H1 (cell line): ENCODE data around the gene GCNT1. TPM values are rescaled to one million over a fixed set of nuclear protein-coding genes. Genes with fewer than 3 reads are reported as not detected.

ENCODE experiments used
- CTCF ChIA-PET: fragments of 300-600 bp; sonication (Branson Sonifier 250); formaldehyde crosslinking; loops from one replicate; lab custom pipeline; 2021; ENCODE audit not compliant: partially characterized antibody; lab: Charles Lee
- POLR2A ChIA-PET: fragments of 300-600 bp; sonication (Branson Sonifier 250); formaldehyde crosslinking; loops from one replicate; lab custom pipeline; 2021; ENCODE audit warnings: inconsistent platforms; ENCODE audit not compliant: partially characterized antibody; lab: Charles Lee
- DNase-seq, 2 experiments: peaks; one replicate each; pipeline versions ENCODE4 v3.0.0 to v3.0.0-alpha.2; 2010 to 2022; ENCODE audit warnings: low spot score in 2 of 2, low read depth in 1 of 2, mixed read lengths in 1 of 2
- FAIRE-seq: peaks from 2 replicates; lab custom pipeline; 2011; peaks lifted over from hg19 to GRCh38; lab: Jason Lieb, UNC
- H2AFZ ChIP-seq: 2 replicates; pipeline ENCODE4 v1.8.1; 2012; ENCODE audit warnings: low read length, inconsistent platforms
- H2AK5ac ChIP-seq: 2 replicates; pipeline ENCODE4 v1.6.1; 2013; ENCODE audit warnings: low read depth, low read length
- H2BK120ac ChIP-seq: replicated peaks from 2 replicates; pipeline ENCODE3; 2013; ENCODE audit warnings: low read depth, low read length, inconsistent platforms
- H2BK12ac ChIP-seq: 2 replicates; pipeline ENCODE4 v1.6.1; 2013; ENCODE audit warnings: low read depth, low read length
- H2BK15ac ChIP-seq: 2 replicates; pipeline ENCODE4 v1.6.1; 2013; ENCODE audit warnings: low read length
- H2BK20ac ChIP-seq: 2 replicates; pipeline ENCODE4 v1.6.1; 2013; ENCODE audit warnings: low read length
- H2BK5ac ChIP-seq: 2 replicates; pipeline ENCODE4 v1.6.1; 2013; ENCODE audit warnings: low read depth, low read length
- H3K14ac ChIP-seq: 2 replicates; pipeline ENCODE4 v1.6.1; 2013; ENCODE audit warnings: inconsistent platforms; ENCODE audit not compliant: insufficient read length
- H3K18ac ChIP-seq: 2 replicates; pipeline ENCODE4 v1.6.1; 2013; ENCODE audit warnings: low read length; ENCODE audit errors: extremely low read depth
- H3K23ac ChIP-seq: 2 replicates; pipeline ENCODE4 v1.6.1; 2013; ENCODE audit warnings: inconsistent platforms; ENCODE audit not compliant: insufficient read length
- H3K23me2 ChIP-seq: 2 replicates; pipeline ENCODE4 v1.6.1; 2013; ENCODE audit warnings: low read depth, low read length
- H3K27ac ChIP-seq: 2 replicates; pipeline ENCODE4 v1.6.1; 2011; ENCODE audit warnings: low read depth, low read length, inconsistent platforms
- H3K27me3 ChIP-seq, 4 experiments: replicated peaks in 1 of 4; 1 replicate in 1 of 4; 2 replicates in 3 of 4; pipeline versions ENCODE4 v1.6.1 to v1.8.1; 2011 to 2013; ENCODE audit warnings: low read length in 3 of 4, mild to moderate bottlenecking in 3 of 4, inconsistent platforms in 2 of 4, mixed read lengths in 2 of 4, moderate library complexity in 1 of 4; ENCODE audit not compliant: control insufficient read depth in 3 of 4, insufficient read depth in 3 of 4; ENCODE audit errors: extremely low read depth in 1 of 4
- H3K36me3 ChIP-seq, 4 experiments: 2 replicates each; pipeline versions ENCODE4 v1.6.1 to v1.8.1; 2011 to 2013; ENCODE audit warnings: mild to moderate bottlenecking in 4 of 4, low read length in 3 of 4, moderate library complexity in 2 of 4, control low read depth in 1 of 4, inconsistent platforms in 1 of 4; ENCODE audit not compliant: insufficient read depth in 4 of 4, control insufficient read depth in 2 of 4
- H3K4ac ChIP-seq: replicated peaks from 2 replicates; pipeline ENCODE3; 2013; ENCODE audit warnings: low read length, low read depth, mixed read lengths, inconsistent platforms; ENCODE audit not compliant: insufficient read length
- H3K4me1 ChIP-seq, 4 experiments: replicated peaks in 1 of 4; 1 replicate in 1 of 4; 2 replicates in 3 of 4; pipeline versions ENCODE4 v1.6.1 to v1.8.1; 2011 to 2013; ENCODE audit warnings: low read length in 3 of 4, inconsistent platforms in 2 of 4, mixed read lengths in 1 of 4; ENCODE audit not compliant: insufficient read depth in 4 of 4, control insufficient read depth in 3 of 4
- H3K4me2 ChIP-seq, 2 experiments: 2 replicates each; pipeline versions ENCODE4 v1.6.1 to v1.8.1; 2011 to 2013; ENCODE audit warnings: low read depth in 2 of 2, low read length in 2 of 2, control low read depth in 1 of 2, inconsistent platforms in 1 of 2, mild to moderate bottlenecking in 1 of 2; ENCODE audit not compliant: insufficient read depth in 1 of 2
- H3K4me3 ChIP-seq, 4 experiments: fragments of 200-600, 300-600 bp in 1 of 4; sonication (generic), shearing (Covaris generic), sonication (Bioruptor Twin) in 1 of 4; 2 replicates each; pipeline versions ENCODE4 v1.5.1 to v1.8.1; 2011 to 2016; ENCODE audit warnings: low read length in 4 of 4, low read depth in 3 of 4, control low read depth in 2 of 4, inconsistent platforms in 2 of 4, mild to moderate bottlenecking in 2 of 4, mixed read lengths in 1 of 4, moderate library complexity in 1 of 4; ENCODE audit not compliant: insufficient read depth in 2 of 4; ENCODE audit errors: extremely low read depth in 1 of 4
- H3K56ac ChIP-seq: replicated peaks from 2 replicates; pipeline ENCODE3; 2013; ENCODE audit warnings: low read depth, mild to moderate bottlenecking, mixed read lengths, low read length, inconsistent platforms; ENCODE audit not compliant: insufficient read length
- H3K79me1 ChIP-seq: 2 replicates; pipeline ENCODE4 v1.6.1; 2013; ENCODE audit warnings: low read depth, low read length, control low read depth
- H3K79me2 ChIP-seq, 2 experiments: 2 replicates each; pipeline versions ENCODE4 v1.6.1 to v1.8.1; 2012 to 2013; ENCODE audit warnings: low read length in 2 of 2, mild to moderate bottlenecking in 2 of 2, inconsistent platforms in 1 of 2; ENCODE audit not compliant: insufficient read depth in 2 of 2, control insufficient read depth in 1 of 2
- H3K9ac ChIP-seq, 4 experiments: replicated peaks in 1 of 4; 1 replicate in 1 of 4; 2 replicates in 3 of 4; pipeline versions ENCODE4 v1.6.1 to v1.8.1; 2011 to 2013; ENCODE audit warnings: low read depth in 3 of 4, low read length in 3 of 4, control low read depth in 2 of 4, mild to moderate bottlenecking in 2 of 4, moderate library complexity in 2 of 4, inconsistent platforms in 1 of 4; ENCODE audit errors: extremely low read depth in 1 of 4
- H3K9me3 ChIP-seq, 2 experiments: 2 replicates each; pipeline versions ENCODE4 v1.6.1 to v1.8.1; 2012 to 2013; ENCODE audit warnings: mild to moderate bottlenecking in 2 of 2, moderate library complexity in 2 of 2, control low read depth in 1 of 2, inconsistent platforms in 1 of 2, low read depth in 1 of 2, low read length in 1 of 2, mixed read lengths in 1 of 2; ENCODE audit not compliant: insufficient read depth in 2 of 2
- H4K20me1 ChIP-seq, 2 experiments: replicated peaks in 1 of 2; 2 replicates each; pipeline versions ENCODE3 to v1.8.1; 2011 to 2013; ENCODE audit warnings: inconsistent platforms in 2 of 2, low read length in 2 of 2, mild to moderate bottlenecking in 1 of 2; ENCODE audit not compliant: insufficient read depth in 2 of 2, control insufficient read depth in 1 of 2
- H4K5ac ChIP-seq: 2 replicates; pipeline ENCODE4 v1.6.1; 2013; ENCODE audit warnings: low read length, low read depth, mixed read lengths, inconsistent platforms; ENCODE audit not compliant: insufficient read length
- H4K8ac ChIP-seq: 2 replicates; pipeline ENCODE4 v1.8.0; 2013; ENCODE audit warnings: mild to moderate bottlenecking, moderate library complexity, low read length, inconsistent platforms; ENCODE audit not compliant: insufficient read depth; ENCODE audit errors: extremely low read depth
- H4K91ac ChIP-seq: replicated peaks from 2 replicates; pipeline ENCODE3; 2013; ENCODE audit warnings: low read length, mixed read lengths, inconsistent platforms; ENCODE audit not compliant: insufficient read length
- GABPA ChIP-seq: IDR thresholded peaks from 2 replicates; pipeline ENCODE4 v1.6.1; 2011; ENCODE audit warnings: mild to moderate bottlenecking, low read length, moderate library complexity, borderline replicate concordance; ENCODE audit not compliant: insufficient read depth
- HDAC6 ChIP-seq: IDR thresholded peaks from one replicate; pipeline ENCODE4 v1.7.1; 2012; ENCODE audit warnings: low read depth, mild to moderate bottlenecking, inconsistent platforms, low read length, moderate library complexity
- RBBP5 ChIP-seq: IDR thresholded peaks from 2 replicates; pipeline ENCODE4 v1.7.1; 2012; ENCODE audit warnings: low read depth, mild to moderate bottlenecking, inconsistent platforms, low read length, moderate library complexity, borderline replicate concordance
- RNF2 ChIP-seq: fragments of 200-900, 300-1000 bp; sonication (generic); IDR thresholded peaks from 2 replicates; pipeline ENCODE4 v1.7.1; 2016; ENCODE audit warnings: borderline replicate concordance, low read depth, mild to moderate bottlenecking, antibody characterized with exemption, low read length; ENCODE audit not compliant: poor library complexity, severe bottlenecking; ENCODE audit errors: missing control alignments
- SIRT6 ChIP-seq: IDR thresholded peaks from one replicate; pipeline ENCODE4 v1.7.1; 2012; ENCODE audit warnings: low read length, inconsistent platforms
- TEAD4 ChIP-seq: IDR thresholded peaks from 2 replicates; pipeline ENCODE4 v1.6.1; 2012; ENCODE audit warnings: low read depth, low read length, inconsistent platforms, mixed read lengths
- ZNF274 ChIP-seq: IDR thresholded peaks from 2 replicates; pipeline ENCODE4 v1.7.0; 2012; ENCODE audit warnings: low read length, borderline replicate concordance; ENCODE audit errors: extremely low read depth
- WGBS, 2 experiments: shearing (Covaris generic) in 1 of 2; methylation state at CpG; one replicate each; pipeline versions ENCODE4 v1.1.6 to v1.1.7; 2013 to 2015; ENCODE audit warnings: low lambda C conversion rate in 2 of 2, mixed read lengths in 2 of 2, inconsistent platforms in 1 of 2, low coverage in 1 of 2, missing lambda C conversion rate in 1 of 2; ENCODE audit not compliant: insufficient replicate concordance in 2 of 2, insufficient coverage in 1 of 2, insufficient read length in 1 of 2; ENCODE audit errors: extremely low coverage in 1 of 2, missing lambda C conversion rate in 1 of 2; 5-methylcytosine and 5-hydroxymethylcytosine counted together
- polyA plus RNA-seq, 7 experiments: library from polyadenylated mRNA; depleted of rRNA in 3 of 7; stranded (reverse) in 5 of 7; unstranded in 2 of 7; fragments of >200 nt in 5 of 7; fragments of 200-250 nt in 2 of 7; gene quantifications; 1 replicate in 5 of 7; 2 replicates in 1 of 7; 4 replicates in 1 of 7; pipeline versions ENCODE4 v1.2.1 to v1.2.3, GENCODE V29; 2011 to 2013; ENCODE audit warnings: missing spikeins in 2 of 7, mixed read lengths in 2 of 7
- total RNA-seq: library from RNA; stranded (reverse); fragmentation: NEBNext Ultra II Directional; extraction: Animal tissue kit (Norgen Biotek cat#: 25700); gene quantifications from 2 replicates; pipeline ENCODE4 v1.2.1, GENCODE V29; 2021
- TF ChIP-seq, protein P1 (sequence below): IDR thresholded peaks from 2 replicates; pipeline ENCODE4 v1.6.1; 2012; ENCODE audit warnings: inconsistent platforms

The GCNT1 gene
- total and polyA plus RNA-seq, 2 of the 8 experiments (the other 6 are each of a cell fraction or from before 2014, with no cell fraction given), result 13.0 to 16.5 TPM

DNA sequence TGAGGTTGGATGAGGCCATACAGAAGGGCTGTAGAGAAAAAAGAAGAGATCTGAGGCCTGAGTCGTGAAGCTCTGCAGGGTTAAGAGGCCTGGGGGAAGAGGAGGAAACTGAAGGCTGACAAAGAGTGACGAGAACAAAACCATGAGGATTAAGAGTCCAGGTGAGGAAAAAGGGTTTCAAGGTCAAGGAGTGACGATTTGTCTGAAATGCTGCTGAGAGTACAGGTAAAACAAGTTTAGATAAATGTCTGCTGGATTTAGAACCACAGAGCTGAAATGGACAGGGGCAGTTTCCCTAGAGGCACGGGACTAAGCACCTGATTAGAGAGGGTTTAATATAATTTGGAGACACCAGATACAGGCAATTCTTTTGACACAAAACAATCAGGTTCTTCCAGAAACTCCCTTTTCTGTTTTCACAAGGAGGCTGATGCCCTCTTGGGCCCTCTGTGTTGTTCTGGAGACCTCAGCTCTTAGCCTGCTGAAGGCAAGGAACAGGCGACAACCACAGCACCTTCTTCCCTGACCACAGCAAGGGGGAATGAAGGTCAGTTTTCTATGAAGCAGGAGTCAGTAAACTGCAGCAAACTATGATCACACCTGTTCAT lies 14.6 kb upstream of the GCNT1 start:
- H3K18ac ChIP-seq, result no peak overlapping the region
- no peak overlapping the region for H2AFZ ChIP-seq
- TF ChIP-seq, protein P1, sequence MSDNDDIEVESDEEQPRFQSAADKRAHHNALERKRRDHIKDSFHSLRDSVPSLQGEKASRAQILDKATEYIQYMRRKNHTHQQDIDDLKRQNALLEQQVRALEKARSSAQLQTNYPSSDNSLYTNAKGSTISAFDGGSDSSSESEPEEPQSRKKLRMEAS, result no peak
- no peak for TF ChIP-seq HDAC6
- no peak for TF ChIP-seq RBBP5
- TF ChIP-seq SIRT6, result no peak
- no peak for TF ChIP-seq GABPA
- no peak for TF ChIP-seq TEAD4
- TF ChIP-seq RNF2, result no peak
- no peak for TF ChIP-seq ZNF274
- no peaks in the 10 kb centered on the region for H3K79me2 ChIP-seq
- H3K27me3 ChIP-seq, result no peaks in the 10 kb centered on the region
- H2BK15ac ChIP-seq, result no peak overlapping the region
- H2BK12ac ChIP-seq, result no peak overlapping the region
- peaks cover 9 to 12% of the 10 kb centered on the region in 2 experiments for H3K9me3 ChIP-seq
- H3K4me2 ChIP-seq, result no peak overlapping the region
- H3K14ac ChIP-seq, result no peak overlapping the region
- no peak overlapping the region for H3K27ac ChIP-seq
- peaks cover 0 to 3% (median 0%) of the 10 kb centered on the region in 4 experiments; a peak in 1 of 7 replicates for H3K4me1 ChIP-seq
- no peaks in the 10 kb centered on the region; the same call in 1 of the 2 replicates for H3K23me2 ChIP-seq
- no peaks in the 10 kb centered on the region for H4K20me1 ChIP-seq
- H3K9ac ChIP-seq, result no peak overlapping the region
- CTCF ChIA-PET, result interaction anchor here (0.6 to 5.7 kb wide), 6 partner anchors 12 to 214 kb away, joined by 3 to 49 read pairs (median 3); partner anchors contain the start of gene GCNT1
- no peak overlapping the region for H3K23ac ChIP-seq
- H3K36me3 ChIP-seq, result no peaks in the 10 kb centered on the region
- no peak overlapping the region for H4K8ac ChIP-seq
- H4K91ac ChIP-seq, result no peak overlapping the region
- 80% methylated on average over 5 of the region's 5 CpGs; no CpG with 5 or more reads in 1 of the 2 experiments for WGBS, 2 experiments
- H3K79me1 ChIP-seq, result no peaks in the 10 kb centered on the region
- FAIRE-seq (no peak), DNase-seq (no peak)
- H2BK20ac ChIP-seq, result no peak overlapping the region
- POLR2A ChIA-PET, result no interaction called here
- no peak overlapping the region for H4K5ac ChIP-seq
- no peak overlapping the region for H2BK5ac ChIP-seq
- no peak overlapping the region for H2BK120ac ChIP-seq
- no peak overlapping the region for H3K4me3 ChIP-seq
- no peak overlapping the region for H2AK5ac ChIP-seq
- H3K56ac ChIP-seq, result no peak overlapping the region
- no peak overlapping the region for H3K4ac ChIP-seq
